ENCODE data around the gene SCUBE1.

Gene SCUBE1

DNA sequence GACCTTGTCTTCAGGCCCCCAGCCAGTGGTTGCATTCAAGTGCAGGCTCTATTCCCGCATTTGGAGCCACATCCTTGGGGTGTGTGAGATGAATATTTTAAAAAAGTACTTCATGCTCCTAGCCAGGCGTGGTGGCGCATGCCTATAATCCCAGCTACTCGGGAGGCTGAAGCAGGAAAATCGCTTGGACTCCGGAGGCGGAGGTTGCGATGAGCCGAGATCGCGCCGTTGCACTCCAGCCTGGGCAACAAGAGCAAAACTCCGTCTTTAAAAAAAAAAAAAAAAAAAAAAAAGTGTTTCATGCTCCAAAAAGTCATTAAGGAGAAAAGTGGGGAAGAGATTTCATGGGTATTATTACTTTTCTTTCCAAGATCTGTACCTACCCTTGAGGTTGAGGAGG, 18.0 kb downstream of the SCUBE1 start:
- DNase-seq, result no peak

DNA sequence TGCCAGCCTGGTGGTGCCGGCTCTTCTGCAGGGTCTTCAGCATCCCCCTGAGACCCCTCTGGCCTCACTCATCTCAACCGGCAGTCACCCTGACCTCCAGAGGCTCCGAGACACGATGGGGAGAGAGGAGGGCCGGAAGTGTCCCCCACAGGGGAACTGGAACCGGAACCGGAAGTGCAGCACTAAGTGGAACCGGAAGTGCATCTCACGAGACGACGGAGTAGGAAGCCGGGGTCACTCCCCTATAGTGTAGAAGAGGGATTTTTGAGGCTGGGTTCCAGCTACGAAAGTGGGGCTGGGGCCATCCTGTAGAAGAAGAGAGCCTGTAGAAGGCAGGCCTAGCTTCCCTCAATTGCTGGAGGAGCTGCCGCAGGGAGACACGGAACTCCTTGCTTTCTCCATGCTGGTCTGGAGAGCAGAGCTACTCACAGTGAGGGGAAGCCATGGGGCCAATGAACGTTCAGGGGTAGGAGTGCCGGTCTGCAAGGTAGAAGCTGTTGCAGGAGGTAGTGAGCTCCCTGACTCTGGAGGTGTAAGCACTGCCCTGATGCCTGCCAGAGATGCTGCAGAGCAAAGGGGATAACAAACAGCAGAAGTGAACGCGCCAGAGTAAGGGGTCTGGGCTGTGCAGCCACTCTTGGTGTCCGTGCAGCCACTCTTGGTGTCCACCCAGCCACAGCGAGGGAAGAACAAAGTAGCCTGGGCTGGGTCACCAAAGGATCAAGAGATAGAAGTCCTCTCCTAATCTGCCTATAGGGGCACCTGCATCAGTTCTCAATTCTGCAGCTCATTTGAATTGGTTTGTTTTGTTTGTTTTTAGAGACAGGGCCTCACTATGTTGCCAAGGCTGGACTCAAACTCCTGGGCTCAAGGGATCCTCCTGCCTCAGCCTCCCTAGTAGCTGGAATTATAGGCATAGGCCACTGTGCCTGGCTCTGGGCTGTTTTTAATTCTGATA, 21.9 kb downstream of the SCUBE1 start:
- no peak for DNase-seq

DNA sequence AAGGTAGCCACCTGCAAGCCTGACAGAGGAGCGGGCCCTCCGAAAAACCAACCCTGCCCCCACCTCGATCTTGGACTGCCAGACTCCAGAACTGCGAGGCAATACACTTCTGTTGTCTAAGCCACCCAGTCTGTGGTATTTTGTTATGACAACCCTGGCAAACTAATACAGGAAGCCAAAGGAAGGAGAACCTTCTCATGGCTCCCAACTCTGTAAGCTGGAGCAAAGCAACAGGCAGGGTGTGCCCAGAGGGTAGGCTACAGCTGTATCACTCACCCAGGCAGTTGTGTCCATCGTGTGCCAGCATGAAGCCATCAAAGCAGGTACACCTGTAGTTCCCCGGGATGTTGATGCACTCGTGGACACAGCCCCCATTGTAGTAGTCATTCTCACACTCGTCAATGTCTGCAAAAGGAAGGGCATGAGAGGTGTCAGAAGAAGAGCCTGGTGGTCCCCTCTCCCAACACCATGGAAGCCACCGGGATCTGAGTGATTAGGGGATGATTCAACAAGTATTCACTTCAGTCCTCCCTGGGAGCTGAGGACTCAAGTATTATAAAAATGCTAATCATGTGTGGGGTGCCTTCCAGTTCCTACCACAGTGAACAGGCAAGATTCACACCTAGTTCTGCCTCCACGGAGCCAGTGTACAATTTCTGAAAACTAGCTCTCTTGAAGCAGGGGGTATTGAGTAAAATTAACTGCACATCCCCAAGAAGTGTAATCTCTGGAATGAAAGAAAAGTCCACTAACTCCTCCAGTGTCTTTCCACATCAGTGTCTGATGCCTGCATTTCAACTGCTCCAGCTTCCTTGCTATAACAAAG, 23.3 kb downstream of the SCUBE1 start:
- DNase-seq, result no peak

DNA sequence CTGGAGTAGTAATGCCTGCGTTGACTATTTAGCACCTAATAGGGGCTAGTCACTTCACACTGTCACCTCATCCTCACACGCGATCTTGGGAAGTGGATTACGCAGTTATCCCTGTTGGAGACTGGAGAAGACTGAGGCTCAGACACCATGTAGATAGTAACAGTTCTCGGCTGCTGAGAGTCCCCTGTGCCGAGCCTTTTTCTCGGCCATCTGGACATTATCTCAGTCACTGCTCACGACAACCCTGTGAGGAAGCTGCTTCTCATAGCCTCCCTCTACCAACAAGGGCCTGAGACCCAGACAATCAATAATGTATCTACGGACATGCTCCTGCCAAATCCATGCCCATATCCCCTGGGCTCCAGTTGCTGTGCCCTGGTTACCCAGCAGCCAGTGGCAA, 25.9 kb downstream of the SCUBE1 start:
- no peak for DNase-seq

DNA sequence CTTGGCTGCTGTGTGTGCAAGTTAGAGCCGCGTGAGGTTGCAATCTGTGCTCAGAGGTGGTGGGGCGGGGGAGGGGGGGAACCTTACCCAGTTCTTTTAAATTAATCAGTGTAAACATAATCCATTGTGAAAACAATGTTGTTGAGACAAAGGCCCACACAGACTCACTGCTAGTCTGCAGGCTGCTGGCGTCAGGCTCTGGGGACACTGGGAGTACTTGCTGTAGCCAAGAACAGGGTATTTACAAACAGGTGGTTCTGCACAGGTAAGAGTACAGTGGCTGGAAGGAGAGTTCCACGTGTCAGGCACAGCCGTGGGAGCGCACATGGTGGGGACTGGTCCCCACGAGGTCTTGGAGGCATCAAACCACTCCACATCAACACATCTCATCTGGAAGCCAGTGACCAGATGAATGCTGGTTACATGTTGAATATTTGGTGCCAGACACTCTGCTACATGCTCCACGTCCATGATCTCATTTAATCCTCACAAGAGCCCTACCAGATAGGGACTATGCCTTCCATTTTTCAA, 27.4 kb downstream of the SCUBE1 start:
- peak; percentile 80 for DNase-seq

DNA sequence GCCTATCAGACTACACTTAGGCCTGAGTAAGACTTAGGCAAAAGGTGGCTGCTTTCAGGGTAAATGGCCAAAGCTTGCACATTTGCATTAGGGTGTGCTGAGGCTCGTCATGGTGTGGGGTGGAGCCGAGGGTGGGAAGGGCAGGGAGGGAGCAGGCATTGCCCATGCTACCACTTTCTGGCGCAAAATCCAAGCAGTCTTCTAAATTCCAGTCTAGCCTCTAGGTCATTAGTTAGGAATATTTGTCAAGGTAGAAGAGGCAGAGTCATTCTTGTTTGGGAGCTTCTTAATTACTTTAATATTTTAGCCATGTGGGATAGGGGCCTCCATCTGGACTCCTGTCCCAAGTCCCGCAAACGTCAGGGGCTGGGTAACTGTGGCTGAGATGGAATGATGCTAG, 28.6 kb downstream of the SCUBE1 start:
- no peak for DNase-seq

DNA sequence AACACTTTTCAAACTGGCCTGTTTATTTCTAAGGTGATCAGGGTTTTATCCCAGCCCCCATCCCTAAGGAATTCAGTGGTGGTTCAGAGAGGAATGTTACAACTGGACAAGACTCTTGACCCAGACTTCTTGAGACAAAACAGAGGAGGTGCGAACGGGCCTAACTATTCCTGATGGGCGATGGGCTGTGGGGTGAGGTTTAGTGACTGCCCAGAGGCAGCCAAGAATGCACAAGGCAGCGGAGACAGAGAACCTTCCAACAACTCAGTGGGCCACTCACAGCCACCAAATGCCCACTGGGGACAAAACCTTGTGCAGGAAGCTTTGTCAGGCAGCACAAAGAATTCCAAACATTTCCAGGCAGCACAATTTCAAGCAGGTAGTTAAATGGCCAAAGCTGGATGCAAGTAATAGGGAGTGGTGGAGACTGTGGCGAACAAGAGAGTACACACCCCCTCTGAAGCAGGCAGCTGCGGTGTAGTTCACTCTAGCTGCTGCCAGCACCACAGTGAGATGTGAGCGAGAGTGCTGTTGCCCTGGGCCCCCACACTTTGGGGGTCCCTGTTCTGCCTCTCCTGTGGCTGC, 29.2 kb downstream of the SCUBE1 start:
- DNase-seq, result no peak

DNA sequence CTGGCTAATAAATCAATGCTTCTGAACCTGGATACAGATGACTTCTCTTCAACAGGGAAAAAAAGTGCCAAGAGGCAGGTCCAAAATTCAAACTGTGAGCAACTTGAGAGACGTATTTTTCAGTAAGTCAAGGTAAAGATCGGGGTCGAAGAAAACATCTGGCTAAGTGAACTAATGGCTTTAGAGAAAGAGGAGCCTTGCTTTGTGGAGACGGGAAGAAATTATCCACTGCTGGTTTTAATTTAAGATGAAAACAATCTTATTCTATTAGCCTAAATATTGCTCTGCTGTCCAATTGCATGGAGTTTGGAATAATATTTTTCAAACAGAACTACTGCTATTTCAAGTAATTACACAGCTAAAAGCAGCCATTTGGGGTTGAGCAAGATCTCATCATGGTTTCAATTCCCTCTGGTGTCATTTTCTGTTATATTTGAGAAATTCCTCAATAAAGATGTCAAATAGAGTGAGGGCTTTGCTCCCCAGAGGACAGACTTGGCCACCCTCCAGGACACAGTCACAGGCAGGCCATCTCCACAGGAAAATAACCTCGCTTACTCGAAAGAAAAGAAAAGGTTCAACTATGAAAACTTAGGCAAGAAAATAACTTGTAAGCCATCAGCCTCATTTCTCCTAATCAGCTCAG, 29.8 kb downstream of the SCUBE1 start:
- peak; percentile 45 for DNase-seq

DNA sequence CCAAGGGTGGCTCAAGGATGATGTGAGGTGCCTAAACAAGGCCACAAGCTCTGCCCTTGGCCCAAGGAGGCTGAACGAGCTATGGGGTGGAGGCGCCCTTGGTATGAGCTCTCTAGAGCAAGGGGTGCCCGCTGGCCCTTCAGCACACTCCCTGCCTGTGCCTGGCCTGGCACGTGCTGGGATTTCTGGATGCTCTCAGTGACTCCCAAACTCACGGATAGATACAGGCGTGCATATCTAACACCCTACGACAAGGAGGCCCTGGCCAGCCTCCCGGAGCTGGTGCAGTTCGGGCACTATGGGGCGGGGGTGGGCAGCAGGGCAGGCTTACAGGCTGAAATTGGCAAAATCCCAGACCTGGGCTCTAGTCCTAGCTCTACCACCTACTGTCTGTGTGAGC, 30.6 kb downstream of the SCUBE1 start:
- DNase-seq, result no peak

DNA sequence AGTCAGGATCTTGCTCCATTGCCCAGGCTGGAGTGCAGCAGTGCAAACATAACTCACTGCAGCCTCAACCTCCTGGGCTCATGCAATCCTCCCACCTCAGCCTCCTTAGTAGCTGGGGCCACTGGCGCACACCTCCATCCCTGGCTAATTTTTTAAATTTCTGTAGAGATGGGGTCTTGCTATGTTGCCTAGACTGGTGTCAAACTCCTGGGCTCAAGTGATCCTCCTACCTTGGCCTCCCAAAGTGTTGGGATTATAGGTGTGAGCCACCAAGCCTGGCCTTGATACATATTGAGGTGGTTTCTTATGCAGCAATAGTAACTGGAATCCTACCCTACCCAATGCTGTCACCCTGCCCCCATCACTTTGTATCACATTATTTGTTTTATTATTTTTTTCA, 32.4 kb downstream of the SCUBE1 start:
- no peak for DNase-seq

DNA sequence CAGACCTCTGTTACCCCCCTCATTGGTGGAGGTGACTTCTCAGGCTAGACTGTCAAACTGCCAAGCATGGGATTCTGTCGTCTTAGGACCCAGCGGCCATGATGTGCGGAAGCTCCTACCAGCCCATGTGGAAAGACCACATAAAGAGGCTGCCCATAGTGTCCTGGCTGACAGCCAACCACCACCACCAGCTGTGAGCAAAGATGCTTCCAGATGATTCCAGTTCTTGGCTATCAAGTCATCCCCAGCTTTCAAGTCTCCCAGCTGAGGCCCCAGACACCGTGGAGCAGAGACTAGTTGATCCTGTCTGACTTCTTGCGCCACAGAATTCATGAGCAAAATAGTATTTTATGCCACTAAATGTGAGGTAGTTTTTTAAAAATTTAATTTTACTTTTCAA, 32.9 kb downstream of the SCUBE1 start:
- DNase-seq, result no peak

DNA sequence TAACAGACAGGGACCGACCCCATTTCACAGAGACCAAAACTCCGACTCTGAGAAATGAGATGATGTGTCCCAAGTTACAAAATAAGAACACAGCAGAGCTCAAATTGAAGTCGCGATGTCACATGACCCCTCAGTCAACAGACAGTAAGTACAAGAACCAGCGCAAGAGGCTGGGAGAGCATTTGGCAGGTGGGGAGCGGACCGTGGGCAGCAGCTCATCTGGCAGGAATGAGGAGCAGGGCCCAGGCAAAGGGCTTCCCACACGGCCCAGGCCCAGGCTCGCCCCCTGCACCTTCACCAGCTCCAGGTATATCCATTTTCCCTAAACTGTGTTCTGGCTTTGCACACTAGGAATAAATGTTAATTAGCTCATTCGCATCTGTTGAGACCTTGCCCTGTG, 34.3 kb downstream of the SCUBE1 start:
- peak; percentile 43 for DNase-seq

DNA sequence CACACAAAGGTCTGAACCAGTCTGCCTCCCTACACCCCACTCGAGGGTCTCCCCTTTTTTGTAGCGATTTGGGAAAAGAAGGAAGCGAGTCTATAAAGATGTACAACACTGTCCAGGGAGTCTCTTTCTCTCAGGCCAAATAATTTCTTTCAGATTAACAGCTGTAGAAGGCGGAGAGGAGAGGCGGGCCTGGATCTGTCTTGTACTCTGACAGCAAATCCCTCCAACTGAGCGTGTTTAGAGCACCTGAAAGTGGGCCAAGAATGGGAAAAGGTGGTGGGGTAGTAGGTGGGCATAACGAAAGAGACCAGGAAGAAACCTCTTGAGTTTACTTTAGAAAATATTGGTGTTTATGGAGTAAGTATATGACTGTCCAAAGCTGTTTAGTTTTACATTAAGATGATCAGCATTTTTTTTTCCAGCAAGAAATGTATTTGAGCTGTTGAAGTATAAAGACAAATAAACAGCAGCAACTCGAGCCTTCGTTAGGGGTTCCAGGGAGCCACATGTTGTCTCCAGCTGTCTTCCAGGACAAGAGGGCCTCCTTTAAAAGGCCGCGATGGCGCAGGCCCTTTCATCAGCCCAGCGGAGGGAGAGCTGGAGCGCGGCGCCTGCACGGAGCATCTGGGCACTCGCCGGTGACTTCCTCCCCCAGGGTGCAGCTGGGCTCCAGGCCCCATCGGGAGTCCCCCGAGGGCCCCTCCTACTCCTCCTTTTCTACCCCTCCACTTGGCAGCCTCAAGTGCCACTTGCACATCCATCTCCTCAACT, 34.9 kb downstream of the SCUBE1 start:
- DNase-seq, result peak; percentile 76

DNA sequence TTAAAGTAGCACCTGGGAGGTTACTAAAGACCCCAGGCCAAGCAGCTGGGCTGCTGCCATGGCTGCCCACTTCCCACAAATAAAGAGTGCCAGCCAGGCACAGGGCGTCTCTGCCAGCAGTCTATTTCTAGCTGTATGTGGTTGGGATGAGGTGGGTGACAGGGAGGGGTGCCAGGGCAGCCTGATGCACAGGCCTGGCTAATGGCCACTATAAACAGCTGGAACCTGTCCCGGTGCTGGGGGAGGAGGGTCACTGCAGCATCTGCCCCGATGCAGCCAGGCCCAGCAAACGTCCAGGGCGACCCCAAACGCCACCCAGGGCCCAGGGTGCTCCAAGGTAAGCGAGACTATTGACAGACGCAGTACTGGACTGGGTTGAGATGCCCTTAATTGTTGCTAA, 37.4 kb downstream of the SCUBE1 start:
- no peak for DNase-seq

DNA sequence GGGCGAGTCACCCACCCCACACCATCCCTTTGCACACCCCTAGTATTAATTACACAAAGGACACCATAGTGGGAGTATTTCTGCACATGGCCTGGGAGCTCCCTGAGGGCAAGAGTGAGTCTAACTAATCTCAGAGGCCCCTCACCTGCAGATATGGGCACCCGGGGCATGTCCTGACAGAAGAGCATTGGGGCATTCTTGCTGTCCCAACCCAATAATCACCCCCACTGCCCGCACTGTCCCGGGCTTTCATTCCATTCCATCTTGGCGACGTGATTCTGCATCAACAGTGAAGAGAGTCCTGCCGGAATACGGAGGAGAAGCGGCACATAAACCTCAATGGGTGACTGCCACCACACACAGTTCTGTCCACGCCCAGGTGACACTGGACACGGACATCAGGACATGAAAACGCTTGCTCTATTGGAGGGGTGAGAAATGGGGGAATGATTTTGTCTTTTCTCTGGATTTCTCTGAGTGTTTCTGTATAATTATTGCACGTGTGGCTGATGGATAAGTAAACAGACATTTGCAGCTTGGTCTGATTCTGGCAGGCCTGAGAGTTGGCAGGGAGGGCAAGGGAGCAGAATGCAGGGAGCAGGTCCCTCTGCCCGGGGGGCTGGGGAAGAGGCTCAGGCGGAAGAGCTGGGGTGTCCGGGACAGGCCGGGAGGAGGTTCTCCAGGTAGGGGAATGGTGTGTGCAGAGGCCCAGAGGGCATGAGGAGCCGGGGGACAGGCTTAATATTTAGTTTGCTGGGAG, 38.2 kb downstream of the SCUBE1 start:
- no peak for DNase-seq

DNA sequence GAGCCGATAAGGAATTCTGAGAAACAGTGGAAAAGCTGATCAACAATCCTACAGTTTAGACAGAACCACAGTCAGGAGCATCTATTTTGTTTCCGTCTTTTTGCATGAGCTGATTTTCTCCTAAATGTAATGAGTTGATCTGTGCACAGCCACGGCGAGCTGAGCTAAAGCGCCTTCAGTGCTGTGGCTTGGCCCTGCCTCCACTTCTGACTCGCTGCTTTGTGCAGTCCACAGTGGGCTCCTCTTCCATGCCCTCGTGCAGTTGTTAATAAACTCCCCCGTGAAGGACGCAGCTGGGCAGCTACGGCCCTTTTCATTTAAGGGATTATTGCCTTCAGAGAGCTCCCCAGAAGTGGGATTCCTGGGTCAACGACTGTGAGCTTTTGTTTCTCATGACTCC, 39.4 kb downstream of the SCUBE1 start:
- DNase-seq, result no peak

DNA sequence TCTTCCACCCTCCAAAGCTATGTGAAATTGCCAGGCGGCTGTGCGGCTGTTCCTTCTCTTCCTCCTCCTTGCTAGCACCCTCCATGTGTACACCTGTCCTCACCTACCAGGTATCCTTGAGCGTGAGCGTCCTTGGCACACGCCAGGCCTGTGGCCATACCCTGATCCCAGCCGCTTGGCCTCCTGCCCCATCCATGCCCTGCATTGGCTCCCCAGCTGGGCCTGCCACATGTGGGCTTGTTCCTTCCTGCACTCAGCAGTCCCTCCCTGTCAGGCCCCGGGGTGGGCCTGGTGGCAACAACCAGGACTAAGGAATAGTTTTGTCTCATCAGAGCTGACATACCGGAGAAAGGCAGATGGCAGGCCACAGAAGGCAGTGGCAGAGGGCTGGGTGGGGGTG, 40.0 kb downstream of the SCUBE1 start:
- no peak for DNase-seq

DNA sequence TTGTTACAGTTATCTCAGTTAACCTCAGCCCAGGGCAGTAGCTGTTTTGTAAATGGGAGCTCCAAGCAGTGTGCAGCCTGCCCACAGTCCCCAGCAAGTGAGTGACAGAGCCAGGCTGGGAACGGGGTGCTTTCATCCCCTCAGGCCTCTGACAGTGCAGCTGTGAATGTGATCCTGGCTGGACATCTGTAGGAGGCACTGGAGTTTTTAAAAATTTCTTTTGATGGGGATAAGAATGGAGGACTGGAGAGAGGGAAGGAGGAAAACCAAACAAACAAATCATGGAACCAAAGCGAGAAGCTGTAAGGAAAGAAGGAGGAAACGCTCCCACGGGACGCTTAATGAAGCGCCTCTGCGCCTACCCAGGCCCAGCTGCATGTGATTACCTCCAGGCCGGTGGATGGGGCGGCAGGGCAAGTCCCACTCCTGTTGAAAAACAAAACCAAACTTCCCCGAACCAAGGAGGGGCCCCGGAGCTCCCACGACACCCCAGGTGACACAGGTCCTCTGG, 40.6 kb downstream of the SCUBE1 start:
- DNase-seq, result no peak

DNA sequence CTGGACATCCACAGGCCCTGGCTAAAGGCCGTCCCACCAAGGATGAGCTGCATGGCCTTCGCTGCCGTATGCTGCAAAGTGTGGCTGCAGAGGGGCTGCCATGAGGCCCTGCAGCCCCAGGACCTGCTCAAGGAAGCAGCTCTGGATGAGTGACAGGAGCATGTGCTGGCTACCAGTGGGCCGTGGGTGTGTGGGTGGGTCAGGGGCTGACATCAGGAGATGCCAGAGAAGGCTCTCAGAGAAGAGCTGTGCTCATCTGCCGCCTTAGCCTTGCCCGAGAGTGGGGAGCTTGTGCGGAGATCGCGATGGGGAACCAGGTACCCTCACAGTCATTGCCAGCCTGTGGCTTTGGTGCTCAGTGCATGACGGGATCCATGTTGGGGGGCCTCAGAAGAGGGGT, 41.3 kb downstream of the SCUBE1 start:
- no peak for DNase-seq

DNA sequence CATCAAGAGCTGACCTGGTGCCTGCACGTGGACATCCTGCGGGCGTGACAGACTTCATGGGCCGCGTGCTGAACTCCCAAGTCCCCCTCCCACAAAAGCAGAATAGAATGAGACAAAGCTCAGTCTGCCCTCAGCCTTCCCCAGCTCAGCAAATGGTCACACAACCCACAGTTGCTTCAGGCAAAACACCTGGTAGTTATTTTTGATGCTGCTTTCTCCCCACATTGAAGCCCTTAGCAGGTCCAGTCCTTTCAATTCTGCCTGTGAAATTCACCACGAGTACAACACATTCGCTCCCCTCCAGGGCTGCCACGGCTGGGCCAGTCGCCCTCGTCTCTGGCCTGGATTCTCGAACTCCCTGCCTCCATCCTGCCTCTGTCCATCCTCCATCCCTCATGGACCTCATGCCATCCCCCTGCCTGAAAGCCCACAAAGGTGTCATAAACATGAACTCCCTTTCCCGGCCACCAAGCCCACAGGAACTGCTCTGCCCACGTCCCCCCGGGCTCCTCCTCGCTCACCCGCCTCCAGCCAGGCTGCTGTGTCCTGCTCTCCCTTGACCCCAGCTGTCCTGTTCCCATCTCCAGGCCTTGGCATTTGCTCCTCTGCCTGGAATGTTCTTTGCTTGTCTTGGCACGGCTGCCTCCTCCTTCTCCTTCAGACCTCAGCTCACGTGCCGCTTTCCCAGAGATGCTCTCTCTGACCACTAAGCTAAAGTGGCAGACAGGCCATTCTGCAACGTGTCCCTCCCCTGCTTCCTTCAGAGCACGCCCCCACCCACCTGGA, 42.1 kb downstream of the SCUBE1 start:
- no peak for DNase-seq
